SK-N-SH treated with all-trans-retinoic acid at 6 μM for 48 hours (cell line): ENCODE results near the gene PMP22.

Experiments used
- ATAC-seq: fragments of 200-7000 bp; cut with Tn5 transposase; 3 replicates; pipeline ENCODE4 v1.9.1; 2020; ENCODE audit warnings: mild to moderate bottlenecking, moderate library complexity
- ARNTL ChIP-seq: fragments of 450-650 bp; formaldehyde crosslinking; IDR thresholded peaks from 2 replicates; pipeline ENCODE4 v1.5.0; 2020; ENCODE audit warnings: low read depth, mild to moderate bottlenecking, moderate library complexity, borderline replicate concordance
- BACH2 ChIP-seq: fragments of 250-450 bp; sonication (Bioruptor Pico); IDR thresholded peaks from 2 replicates; pipeline ENCODE4 v1.9.0; 2021; ENCODE audit warnings: mild to moderate bottlenecking, borderline replicate concordance
- CSDC2 ChIP-seq: fragments of 250-450 bp; sonication (Bioruptor Pico); IDR thresholded peaks from 2 replicates; pipeline ENCODE4 v1.5.0; 2020; ENCODE audit warnings: mild to moderate bottlenecking, moderate library complexity
- CSRNP3 ChIP-seq: fragments of 250-450 bp; sonication (Bioruptor Pico); IDR thresholded peaks from 2 replicates; pipeline ENCODE4 v1.5.1; 2021; ENCODE audit warnings: mild to moderate bottlenecking, moderate library complexity
- ESRRG ChIP-seq: fragments of 250-450 bp; sonication (Bioruptor Pico); IDR thresholded peaks from 2 replicates; pipeline ENCODE4 v1.6.1; 2021; ENCODE audit warnings: mild to moderate bottlenecking
- GLIS3 ChIP-seq: fragments of 250-450 bp; sonication (Bioruptor Pico); IDR thresholded peaks from 2 replicates; pipeline ENCODE4 v1.5.0; 2020; ENCODE audit warnings: mild to moderate bottlenecking, moderate library complexity
- ISL1 ChIP-seq: fragments of 250-450 bp; sonication (Bioruptor Pico); IDR thresholded peaks from 2 replicates; pipeline ENCODE4 v2.1.2; 2022; ENCODE audit warnings: mild to moderate bottlenecking, moderate library complexity
- OSR1 ChIP-seq: fragments of 250-450 bp; sonication (Bioruptor Pico); IDR thresholded peaks from 2 replicates; pipeline ENCODE4 v1.8.0; 2022; ENCODE audit warnings: moderate library complexity, mild to moderate bottlenecking, inconsistent platforms
- POU6F1 ChIP-seq: fragments of 250-450 bp; sonication (Bioruptor Pico); IDR thresholded peaks from 2 replicates; pipeline ENCODE4 v1.8.0; 2021; ENCODE audit warnings: low read depth, mild to moderate bottlenecking, moderate library complexity, borderline replicate concordance
- PPARA ChIP-seq: fragments of 250-450 bp; sonication (Bioruptor Pico); IDR thresholded peaks from 2 replicates; pipeline ENCODE4 v1.5.0; 2020; ENCODE audit warnings: mild to moderate bottlenecking, borderline replicate concordance
- RARB ChIP-seq: fragments of 250-450 bp; sonication (Bioruptor Pico); IDR thresholded peaks from 2 replicates; pipeline ENCODE4 v1.8.0; 2021; ENCODE audit warnings: mild to moderate bottlenecking, moderate library complexity
- SNAI2 ChIP-seq: fragments of 250-450 bp; sonication (Bioruptor Pico); IDR thresholded peaks from 2 replicates; pipeline ENCODE4 v1.5.0; 2020; ENCODE audit warnings: mild to moderate bottlenecking, moderate library complexity
- TCF4 ChIP-seq: fragments of 250-450 bp; sonication (Bioruptor Pico); IDR thresholded peaks from 2 replicates; pipeline ENCODE4 v1.8.0; 2021; ENCODE audit warnings: mild to moderate bottlenecking, moderate library complexity, borderline replicate concordance
- TOX ChIP-seq: fragments of 250-450 bp; sonication (Bioruptor Pico); IDR thresholded peaks from 2 replicates; pipeline ENCODE4 v1.8.0; 2021; ENCODE audit warnings: mild to moderate bottlenecking, moderate library complexity, borderline replicate concordance
- TSHZ2 ChIP-seq: fragments of 250-450 bp; sonication (Bioruptor Pico); IDR thresholded peaks from 2 replicates; pipeline ENCODE4 v1.5.0; 2020; ENCODE audit warnings: mild to moderate bottlenecking, moderate library complexity
- ZC3H10 ChIP-seq: fragments of 250-450 bp; sonication (Bioruptor Pico); IDR thresholded peaks from 2 replicates; pipeline ENCODE4 v1.5.1; 2021; ENCODE audit warnings: mild to moderate bottlenecking, moderate library complexity
- ZFP3 ChIP-seq: fragments of 250-450 bp; sonication (Bioruptor Pico); IDR thresholded peaks from 2 replicates; pipeline ENCODE4 v1.5.0; 2020; ENCODE audit warnings: mild to moderate bottlenecking, moderate library complexity
- ZFP30 ChIP-seq: fragments of 450-650 bp; formaldehyde crosslinking; IDR thresholded peaks from 2 replicates; pipeline ENCODE4 v1.5.0; 2022; ENCODE audit warnings: mild to moderate bottlenecking, moderate library complexity
- ZNF565 ChIP-seq: fragments of 450-650 bp; formaldehyde crosslinking; conservative IDR thresholded peaks from 2 replicates; pipeline ENCODE4 v1.5.0; 2020; ENCODE audit warnings: low read depth, mild to moderate bottlenecking, moderate library complexity
- ZNF70 ChIP-seq: fragments of 450-650 bp; formaldehyde crosslinking; IDR thresholded peaks from 2 replicates; pipeline ENCODE4 v1.5.0; 2020; ENCODE audit warnings: mild to moderate bottlenecking, moderate library complexity
- TF ChIP-seq, protein P1 (sequence below): fragments of 250-450 bp; sonication (Bioruptor Pico); IDR thresholded peaks from 2 replicates; pipeline ENCODE4 v1.8.0; 2020; ENCODE audit warnings: mild to moderate bottlenecking, moderate library complexity, borderline replicate concordance
- TF ChIP-seq, protein P2 (sequence below): fragments of 250-450 bp; sonication (Bioruptor Pico); IDR thresholded peaks from 2 replicates; pipeline ENCODE4 v1.5.1; 2020; ENCODE audit warnings: low read depth, mild to moderate bottlenecking, moderate library complexity

Gene PMP22

DNA sequence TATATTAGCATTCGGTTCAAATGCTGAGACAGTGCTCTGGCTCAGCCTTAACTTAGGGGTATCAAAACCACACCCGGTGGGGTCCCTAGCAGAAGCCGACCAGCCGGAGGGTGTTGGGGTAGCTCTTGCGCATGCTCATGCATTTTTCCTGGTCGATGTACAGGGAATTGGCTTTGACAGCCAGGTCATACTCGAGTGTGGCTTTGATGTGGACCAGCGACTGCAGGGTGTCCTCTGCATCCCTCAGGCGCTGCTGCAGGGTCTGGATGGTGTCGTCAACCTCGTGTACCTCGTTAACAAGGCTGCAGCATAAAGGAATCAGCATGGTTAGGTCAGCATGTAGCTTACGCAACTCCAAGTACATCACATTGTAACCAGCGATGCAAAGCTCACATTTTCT is 38.7 kb upstream of the PMP22 start:
- ATAC-seq = no peak
- TF ChIP-seq ZNF70 (CRISPR knock-in tag) (no peak), ZC3H10 (no peak), CSDC2 (CRISPR knock-in tag) (no peak), ZFP30 (CRISPR knock-in tag) (no peak), PPARA (CRISPR knock-in tag) (no peak), SNAI2 (CRISPR knock-in tag) (no peak), ZNF565 (CRISPR knock-in tag) (no peak), TCF4 (CRISPR knock-in tag) (no peak), TOX (no peak), GLIS3 (CRISPR knock-in tag) (no peak), RARB (no peak), ISL1 (CRISPR knock-in tag) (no peak), TSHZ2 (CRISPR knock-in tag) (no peak), BACH2 (CRISPR knock-in tag) (no peak), POU6F1 (CRISPR knock-in tag) (no peak)
- TF ChIP-seq, protein P1, sequence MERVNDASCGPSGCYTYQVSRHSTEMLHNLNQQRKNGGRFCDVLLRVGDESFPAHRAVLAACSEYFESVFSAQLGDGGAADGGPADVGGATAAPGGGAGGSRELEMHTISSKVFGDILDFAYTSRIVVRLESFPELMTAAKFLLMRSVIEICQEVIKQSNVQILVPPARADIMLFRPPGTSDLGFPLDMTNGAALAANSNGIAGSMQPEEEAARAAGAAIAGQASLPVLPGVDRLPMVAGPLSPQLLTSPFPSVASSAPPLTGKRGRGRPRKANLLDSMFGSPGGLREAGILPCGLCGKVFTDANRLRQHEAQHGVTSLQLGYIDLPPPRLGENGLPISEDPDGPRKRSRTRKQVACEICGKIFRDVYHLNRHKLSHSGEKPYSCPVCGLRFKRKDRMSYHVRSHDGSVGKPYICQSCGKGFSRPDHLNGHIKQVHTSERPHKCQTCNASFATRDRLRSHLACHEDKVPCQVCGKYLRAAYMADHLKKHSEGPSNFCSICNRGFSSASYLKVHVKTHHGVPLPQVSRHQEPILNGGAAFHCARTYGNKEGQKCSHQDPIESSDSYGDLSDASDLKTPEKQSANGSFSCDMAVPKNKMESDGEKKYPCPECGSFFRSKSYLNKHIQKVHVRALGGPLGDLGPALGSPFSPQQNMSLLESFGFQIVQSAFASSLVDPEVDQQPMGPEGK (CRISPR knock-in tag) = no peak

DNA sequence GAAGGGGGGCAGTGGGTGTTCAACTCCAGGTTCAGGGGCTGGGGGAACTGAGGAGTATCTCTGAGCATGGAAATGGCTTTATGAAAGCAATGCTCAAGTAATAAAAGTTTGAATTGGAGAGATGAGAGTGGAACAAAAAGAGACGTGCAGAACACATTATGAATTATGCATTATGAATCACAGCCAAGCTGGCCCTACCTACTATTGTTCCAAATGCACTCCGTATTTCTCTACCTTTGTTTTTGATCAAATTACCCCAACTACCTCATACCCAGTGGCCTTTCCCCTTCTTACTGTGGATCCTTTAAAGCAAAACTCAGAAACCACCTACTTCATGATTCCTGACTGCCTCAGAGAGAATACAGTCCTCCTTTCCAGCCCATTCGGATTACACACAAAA is 38.1 kb upstream of the PMP22 start:
- no peak for ATAC-seq
- TF ChIP-seq, protein P1 (CRISPR knock-in tag) = no peak
- TF ChIP-seq RARB (no peak), ZFP30 (CRISPR knock-in tag) (no peak), CSDC2 (CRISPR knock-in tag) (no peak), ZNF70 (CRISPR knock-in tag) (no peak), POU6F1 (CRISPR knock-in tag) (no peak), TOX (no peak), SNAI2 (CRISPR knock-in tag) (no peak), TCF4 (CRISPR knock-in tag) (no peak), ZNF565 (CRISPR knock-in tag) (no peak), ESRRG (CRISPR knock-in tag) (no peak), ZFP3 (no peak), OSR1 (CRISPR knock-in tag) (no peak), PPARA (CRISPR knock-in tag) (no peak), CSRNP3 (CRISPR knock-in tag) (no peak), TSHZ2 (CRISPR knock-in tag) (no peak), ARNTL (no peak)
- TF ChIP-seq, protein P2, sequence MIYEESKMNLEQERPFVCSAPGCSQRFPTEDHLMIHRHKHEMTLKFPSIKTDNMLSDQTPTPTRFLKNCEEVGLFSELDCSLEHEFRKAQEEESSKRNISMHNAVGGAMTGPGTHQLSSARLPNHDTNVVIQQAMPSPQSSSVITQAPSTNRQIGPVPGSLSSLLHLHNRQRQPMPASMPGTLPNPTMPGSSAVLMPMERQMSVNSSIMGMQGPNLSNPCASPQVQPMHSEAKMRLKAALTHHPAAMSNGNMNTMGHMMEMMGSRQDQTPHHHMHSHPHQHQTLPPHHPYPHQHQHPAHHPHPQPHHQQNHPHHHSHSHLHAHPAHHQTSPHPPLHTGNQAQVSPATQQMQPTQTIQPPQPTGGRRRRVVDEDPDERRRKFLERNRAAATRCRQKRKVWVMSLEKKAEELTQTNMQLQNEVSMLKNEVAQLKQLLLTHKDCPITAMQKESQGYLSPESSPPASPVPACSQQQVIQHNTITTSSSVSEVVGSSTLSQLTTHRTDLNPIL (CRISPR knock-in tag) = no peak
